Aorta (tissue), 4 donors: ENCODE measurements around the gene KRT12. TPM values are rescaled to one million over a fixed set of nuclear protein-coding genes. Genes with fewer than 3 reads are reported as not detected.

Experiments used
- polyA plus RNA-seq, 2 donors: library from polyadenylated mRNA; stranded (reverse); fragments of 200-250 nt; gene quantifications; one replicate each; pipeline ENCODE4 v1.2.3, GENCODE V29; 2013
- total RNA-seq, 2 donors: library from RNA; stranded (reverse); fragmentation: NEBNext Ultra II Directional; extraction: Animal tissue kit (Norgen Biotek cat#: 25700); gene quantifications; one replicate each; pipeline ENCODE4 v1.2.1, GENCODE V29; 2021
- donor health status: healthy with polysubstance abuse.
- donor health status: Bipolar disorder and iron deficiency.
- donor health status: DM: no; HTN: no; CAD: no.
- donor health status: DM: yes; HTN: yes; CAD: no.

KRT12 gene
- total and polyA plus RNA-seq, 4 donors, result 1.0 TPM; not detected in 3

Other genes starting within 250 kb of the KRT12 start
- gene SMARCE1, start 219.4 kb downstream of the KRT12 start, total RNA-seq, result 10 to 100 TPM; 80.8 to 84.4 TPM
- gene SMARCE1, start 219.4 kb downstream of the KRT12 start, polyA plus RNA-seq, result 10 to 100 TPM; 61.0 to 71.7 TPM
- gene KRT222, start 202.0 kb downstream of the KRT12 start, total RNA-seq, result 1 to 10 TPM; 1.9 to 4.5 TPM
- gene KRT222, start 202.0 kb downstream of the KRT12 start, polyA plus RNA-seq, result not detected
- gene KRT24, start 163.5 kb downstream of the KRT12 start, total RNA-seq, result not detected
- under 1 TPM in 1 of 2 donors, not detected in 1; 0.25 TPM for gene KRT24, start 163.5 kb downstream of the KRT12 start, polyA plus RNA-seq
- gene KRT25, start 111.9 kb downstream of the KRT12 start, total RNA-seq, result not detected
- gene KRT25, start 111.9 kb downstream of the KRT12 start, polyA plus RNA-seq, result not detected
- not detected for gene KRT26, start 95.0 kb downstream of the KRT12 start, total RNA-seq
- gene KRT26, start 95.0 kb downstream of the KRT12 start, polyA plus RNA-seq, result not detected
- gene KRT27, start 84.7 kb downstream of the KRT12 start, total RNA-seq, result not detected
- gene KRT27, start 84.7 kb downstream of the KRT12 start, polyA plus RNA-seq, result not detected
- gene KRT28, start 67.3 kb downstream of the KRT12 start, total RNA-seq, result not detected
- not detected for gene KRT28, start 67.3 kb downstream of the KRT12 start, polyA plus RNA-seq
- gene KRT10, start 44.6 kb downstream of the KRT12 start, total RNA-seq, result 10 to 100 TPM; 35.3 to 39.3 TPM
- 10 to 100 TPM; 39.3 to 39.7 TPM for gene KRT10, start 44.6 kb downstream of the KRT12 start, polyA plus RNA-seq
- not detected for gene KRT20, start 18.0 kb upstream of the KRT12 start, total RNA-seq
- gene KRT20, start 18.0 kb upstream of the KRT12 start, polyA plus RNA-seq, result 100 to 1,000 TPM in 1 of 2 donors, 1 to 10 TPM in 1; 3.9 to 193 TPM
- under 1 TPM; 0.30 to 0.39 TPM for gene KRT23, start 70.4 kb upstream of the KRT12 start, total RNA-seq
- under 1 TPM in 1 of 2 donors, not detected in 1; 0.50 TPM for gene KRT23, start 70.4 kb upstream of the KRT12 start, polyA plus RNA-seq
- gene KRT39, start 99.7 kb upstream of the KRT12 start, total RNA-seq, result not detected
- gene KRT39, start 99.7 kb upstream of the KRT12 start, polyA plus RNA-seq, result not detected
- not detected for gene KRT40, start 117.1 kb upstream of the KRT12 start, total RNA-seq
- not detected for gene KRT40, start 117.1 kb upstream of the KRT12 start, polyA plus RNA-seq
- not detected for gene KRTAP3-3, start 126.9 kb upstream of the KRT12 start, total RNA-seq
- not detected for gene KRTAP3-3, start 126.9 kb upstream of the KRT12 start, polyA plus RNA-seq
- not detected for gene KRTAP3-2, start 132.7 kb upstream of the KRT12 start, total RNA-seq
- gene KRTAP3-2, start 132.7 kb upstream of the KRT12 start, polyA plus RNA-seq, result not detected
- not detected for gene KRTAP3-1, start 141.9 kb upstream of the KRT12 start, total RNA-seq
- not detected for gene KRTAP3-1, start 141.9 kb upstream of the KRT12 start, polyA plus RNA-seq
- not detected for gene KRTAP1-5, start 160.0 kb upstream of the KRT12 start, total RNA-seq
- gene KRTAP1-5, start 160.0 kb upstream of the KRT12 start, polyA plus RNA-seq, result not detected
- not detected for gene KRTAP1-4, start 163.0 kb upstream of the KRT12 start, total RNA-seq
- not detected for gene KRTAP1-4, start 163.0 kb upstream of the KRT12 start, polyA plus RNA-seq
- gene KRTAP1-3, start 167.7 kb upstream of the KRT12 start, total RNA-seq, result not detected
- not detected for gene KRTAP1-3, start 167.7 kb upstream of the KRT12 start, polyA plus RNA-seq
- not detected for gene KRTAP1-1, start 174.2 kb upstream of the KRT12 start, total RNA-seq
- not detected for gene KRTAP1-1, start 174.2 kb upstream of the KRT12 start, polyA plus RNA-seq
- not detected for gene KRTAP2-1, start 180.1 kb upstream of the KRT12 start, total RNA-seq
- not detected for gene KRTAP2-1, start 180.1 kb upstream of the KRT12 start, polyA plus RNA-seq
- not detected for gene KRTAP2-2, start 188.0 kb upstream of the KRT12 start, total RNA-seq
- not detected for gene KRTAP2-2, start 188.0 kb upstream of the KRT12 start, polyA plus RNA-seq
- gene KRTAP2-3, start 192.9 kb upstream of the KRT12 start, total RNA-seq, result not detected
- gene KRTAP2-3, start 192.9 kb upstream of the KRT12 start, polyA plus RNA-seq, result not detected
- not detected for gene KRTAP2-4, start 198.7 kb upstream of the KRT12 start, total RNA-seq
- gene KRTAP2-4, start 198.7 kb upstream of the KRT12 start, polyA plus RNA-seq, result not detected
- not detected for gene KRTAP4-7, start 216.9 kb upstream of the KRT12 start, total RNA-seq
- not detected for gene KRTAP4-7, start 216.9 kb upstream of the KRT12 start, polyA plus RNA-seq
- gene KRTAP4-8, start 230.9 kb upstream of the KRT12 start, total RNA-seq, result not detected
- not detected for gene KRTAP4-8, start 230.9 kb upstream of the KRT12 start, polyA plus RNA-seq
- not detected for gene KRTAP4-16, start 235.0 kb upstream of the KRT12 start, total RNA-seq
- gene KRTAP4-16, start 235.0 kb upstream of the KRT12 start, polyA plus RNA-seq, result not detected
- gene KRTAP4-9, start 238.2 kb upstream of the KRT12 start, total RNA-seq, result not detected
- gene KRTAP4-9, start 238.2 kb upstream of the KRT12 start, polyA plus RNA-seq, result under 1 TPM in 1 of 2 donors, not detected in 1; 0.13 TPM